Subcutaneous adipose tissue (tissue), 4 donors: Measurements from ENCODE around the gene SLC22A5. TPM values are rescaled to one million over a fixed set of nuclear protein-coding genes. Genes with fewer than 3 reads are reported as not detected.

ENCODE experiments used
- total RNA-seq, 4 donors: library from RNA; depleted of rRNA; stranded (reverse); fragments of >200 nt; gene quantifications; one replicate each; pipeline ENCODE4 v1.1.0, GENCODE V29; 2016
- TF ChIP-seq, protein P1 (sequence below): fragments of 450-650 bp; IDR thresholded peaks from one replicate; pipeline ENCODE4 v1.5.1; 2016; ENCODE audit warnings: low read depth, mild to moderate bottlenecking, control low read depth, antibody characterized with exemption, moderate library complexity

Gene SLC22A5
- total RNA-seq, 4 donors from 2014 or later, result 5.6 to 8.2 (median 6.8) TPM

DNA sequence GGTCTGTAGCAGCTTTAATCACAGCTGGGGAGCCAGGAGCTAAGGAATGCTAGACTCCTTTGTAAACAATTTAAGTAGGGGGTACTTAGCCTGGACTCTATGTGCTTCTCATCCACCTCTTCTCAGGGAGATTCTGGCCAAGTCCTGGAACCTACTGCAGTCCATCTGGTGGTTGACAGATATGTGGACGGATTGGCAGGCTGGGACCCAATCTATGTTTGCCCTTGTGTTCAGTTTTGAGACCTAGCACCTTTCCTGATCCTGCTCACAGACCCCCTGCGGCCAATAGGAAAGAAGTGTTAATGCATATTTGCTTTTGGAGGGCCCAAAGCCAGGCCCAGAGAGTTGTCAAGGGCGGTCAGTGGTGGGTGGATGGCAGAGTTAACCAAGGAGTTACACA, 6.4 kb downstream of the SLC22A5 start:
- TF ChIP-seq, protein P1, sequence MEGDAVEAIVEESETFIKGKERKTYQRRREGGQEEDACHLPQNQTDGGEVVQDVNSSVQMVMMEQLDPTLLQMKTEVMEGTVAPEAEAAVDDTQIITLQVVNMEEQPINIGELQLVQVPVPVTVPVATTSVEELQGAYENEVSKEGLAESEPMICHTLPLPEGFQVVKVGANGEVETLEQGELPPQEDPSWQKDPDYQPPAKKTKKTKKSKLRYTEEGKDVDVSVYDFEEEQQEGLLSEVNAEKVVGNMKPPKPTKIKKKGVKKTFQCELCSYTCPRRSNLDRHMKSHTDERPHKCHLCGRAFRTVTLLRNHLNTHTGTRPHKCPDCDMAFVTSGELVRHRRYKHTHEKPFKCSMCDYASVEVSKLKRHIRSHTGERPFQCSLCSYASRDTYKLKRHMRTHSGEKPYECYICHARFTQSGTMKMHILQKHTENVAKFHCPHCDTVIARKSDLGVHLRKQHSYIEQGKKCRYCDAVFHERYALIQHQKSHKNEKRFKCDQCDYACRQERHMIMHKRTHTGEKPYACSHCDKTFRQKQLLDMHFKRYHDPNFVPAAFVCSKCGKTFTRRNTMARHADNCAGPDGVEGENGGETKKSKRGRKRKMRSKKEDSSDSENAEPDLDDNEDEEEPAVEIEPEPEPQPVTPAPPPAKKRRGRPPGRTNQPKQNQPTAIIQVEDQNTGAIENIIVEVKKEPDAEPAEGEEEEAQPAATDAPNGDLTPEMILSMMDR, result no peak

DNA sequence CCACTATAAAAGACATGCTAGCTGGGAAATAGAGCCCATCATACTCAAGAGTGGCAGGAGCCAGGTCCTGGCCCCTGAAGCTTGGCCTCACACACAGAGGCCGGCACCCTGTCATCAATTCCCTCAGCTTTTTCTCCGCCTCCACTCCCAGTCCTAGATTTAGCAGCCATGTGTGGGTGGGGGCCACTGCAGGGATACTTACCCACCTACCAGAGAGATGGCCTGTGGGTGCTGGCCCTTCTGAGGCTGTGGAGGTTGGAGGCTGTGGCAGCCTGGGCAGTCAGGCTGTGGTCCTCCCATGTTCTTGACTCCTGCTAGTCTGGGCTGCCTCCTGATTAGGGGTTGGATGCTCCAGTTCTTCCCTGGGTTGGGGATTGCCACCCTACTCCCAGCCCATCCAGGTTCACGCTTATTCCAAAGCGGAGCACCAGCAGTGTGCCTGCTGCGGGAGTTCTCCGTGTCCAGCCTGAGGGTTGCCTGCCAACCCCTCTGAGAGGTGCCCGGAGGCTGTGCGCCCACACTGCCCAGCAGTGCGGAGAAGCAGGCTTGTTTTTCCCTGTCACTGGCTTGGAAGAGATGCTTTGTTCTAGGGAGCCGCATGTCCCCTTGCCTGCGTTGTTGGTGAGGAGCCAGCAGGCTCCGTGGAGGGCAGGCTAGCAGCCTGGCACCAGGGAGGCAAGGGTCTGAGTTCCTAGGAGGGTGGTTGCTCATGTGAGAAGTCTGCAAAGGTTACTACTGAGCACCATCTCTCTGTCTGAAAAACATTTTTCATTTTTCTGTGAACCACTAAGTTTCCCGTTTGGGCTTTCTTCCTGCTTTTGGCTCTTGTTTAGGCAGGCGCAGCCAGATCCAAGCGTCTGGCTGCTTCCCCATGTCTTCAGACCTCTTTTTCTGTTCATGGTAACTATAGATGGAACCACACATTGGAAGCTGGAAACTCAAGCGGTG, 7.5 kb downstream of the SLC22A5 start:
- TF ChIP-seq, protein P1, result no peak

DNA sequence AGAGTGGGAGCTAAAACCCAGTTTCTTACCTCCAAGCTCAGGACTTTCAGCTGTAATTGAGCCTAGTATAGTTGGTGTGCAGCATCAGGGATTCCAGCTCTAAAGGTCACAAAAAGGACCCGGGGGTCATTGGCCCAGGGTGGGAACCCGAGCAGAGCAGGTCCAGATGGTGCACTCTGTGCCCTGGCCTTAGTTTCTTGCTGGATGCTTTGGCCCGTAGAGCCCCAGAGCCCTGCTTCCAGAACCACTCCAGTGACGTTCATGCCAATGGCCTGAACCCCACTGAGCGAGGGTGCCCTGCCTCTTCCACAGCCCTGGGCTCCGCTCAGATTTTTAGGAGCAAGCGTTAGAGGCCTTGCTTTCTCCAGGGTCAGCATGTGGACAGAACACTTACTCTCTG, 8.2 kb downstream of the SLC22A5 start:
- TF ChIP-seq, protein P1, result no peak

DNA sequence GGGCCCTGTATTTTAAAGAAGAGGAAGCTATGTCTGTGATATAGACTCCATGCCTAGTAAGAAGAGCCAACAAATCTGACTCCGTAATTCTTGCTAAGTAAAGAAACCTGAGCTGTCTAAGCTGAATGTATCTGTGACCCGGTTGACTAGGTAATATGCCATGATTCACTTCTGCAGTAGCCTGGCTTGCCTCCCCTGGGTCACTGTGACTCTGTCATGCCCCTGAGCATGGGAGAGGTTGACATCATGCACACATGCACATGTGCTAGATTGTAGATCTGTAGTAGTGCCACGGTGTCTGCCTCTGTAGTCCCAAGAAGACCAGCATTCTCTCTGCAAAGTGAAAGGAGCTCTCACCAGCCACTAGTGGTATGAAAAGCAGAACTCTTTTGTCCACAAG, 9.1 kb downstream of the SLC22A5 start:
- TF ChIP-seq, protein P1, result no peak

DNA sequence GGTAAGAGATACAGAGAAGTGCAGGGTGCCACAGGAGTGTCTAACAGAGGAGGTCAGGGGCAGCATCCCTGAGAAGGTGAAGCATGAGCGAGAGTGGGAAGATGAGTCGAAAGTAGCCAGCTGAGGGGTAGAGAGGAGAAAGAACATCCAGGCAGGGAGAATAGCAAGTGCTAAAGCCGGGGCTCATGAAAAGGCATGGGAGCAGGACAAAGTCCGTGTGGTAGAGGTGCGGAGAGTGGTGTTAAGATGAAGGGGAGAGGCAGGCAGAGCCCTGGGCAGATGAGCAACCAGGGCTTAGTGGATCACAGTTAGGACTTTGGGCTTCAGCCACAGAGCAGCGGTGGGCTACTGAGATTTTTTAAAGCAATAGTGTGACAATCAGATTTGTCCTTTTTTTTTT, 10.5 kb downstream of the SLC22A5 start:
- TF ChIP-seq, protein P1, result no peak

DNA sequence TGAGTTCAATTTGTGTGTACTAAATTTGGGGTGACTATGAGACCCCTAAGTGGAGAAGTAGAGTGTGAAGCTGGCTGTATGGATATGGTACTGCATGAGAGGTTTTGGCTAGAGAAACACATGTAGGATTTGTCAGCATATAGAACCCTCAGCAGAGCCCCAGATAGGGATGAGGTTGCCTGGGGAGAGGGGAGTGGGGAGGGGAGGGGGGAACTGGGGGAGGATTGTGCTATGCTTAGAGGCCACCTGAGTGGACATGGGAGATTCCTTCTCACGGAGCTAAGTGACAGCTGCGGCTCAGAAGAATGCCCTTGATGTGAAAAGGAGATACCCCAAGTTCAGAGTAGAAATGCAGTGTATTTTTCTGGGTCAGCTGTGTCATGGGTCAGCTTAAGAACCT, 11.2 kb downstream of the SLC22A5 start:
- TF ChIP-seq, protein P1, result no peak

DNA sequence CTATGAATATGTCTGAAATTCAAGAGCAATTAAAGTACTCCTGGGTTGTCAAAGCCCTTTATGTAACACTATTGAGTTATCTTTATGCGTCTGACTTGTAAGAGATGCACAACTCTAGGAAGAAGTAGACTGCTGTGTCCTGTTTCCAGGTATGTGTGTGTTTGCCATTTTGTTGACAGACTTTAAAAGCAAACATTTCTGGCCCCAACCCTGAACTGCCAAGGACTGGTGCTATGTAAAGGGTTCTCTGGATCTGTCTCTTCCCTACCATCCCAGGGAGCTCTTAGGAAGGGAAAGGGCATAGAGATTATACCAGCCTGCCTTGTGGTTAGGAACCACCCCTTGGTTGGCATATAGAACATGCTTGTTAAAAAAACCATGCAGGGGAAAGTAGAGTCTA, 12.1 kb downstream of the SLC22A5 start:
- TF ChIP-seq, protein P1, result no peak
